HG03097 (cell line): ENCODE measurements around the gene GJD3.
"Not testable (repeated sequence)": the region's sequence is repeated elsewhere in the genome, so short reads cannot be mapped to it uniquely, and the experiment has no call there.

Source experiments
- ATAC-seq: cut with Tn5 transposase; IDR thresholded peaks from one replicate; pipeline ENCODE4 v1.9.1; 2021; ENCODE audit not compliant: unreplicated experiment, low FRiP score

Gene GJD3, protein sequence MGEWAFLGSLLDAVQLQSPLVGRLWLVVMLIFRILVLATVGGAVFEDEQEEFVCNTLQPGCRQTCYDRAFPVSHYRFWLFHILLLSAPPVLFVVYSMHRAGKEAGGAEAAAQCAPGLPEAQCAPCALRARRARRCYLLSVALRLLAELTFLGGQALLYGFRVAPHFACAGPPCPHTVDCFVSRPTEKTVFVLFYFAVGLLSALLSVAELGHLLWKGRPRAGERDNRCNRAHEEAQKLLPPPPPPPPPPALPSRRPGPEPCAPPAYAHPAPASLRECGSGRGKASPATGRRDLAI

DNA sequence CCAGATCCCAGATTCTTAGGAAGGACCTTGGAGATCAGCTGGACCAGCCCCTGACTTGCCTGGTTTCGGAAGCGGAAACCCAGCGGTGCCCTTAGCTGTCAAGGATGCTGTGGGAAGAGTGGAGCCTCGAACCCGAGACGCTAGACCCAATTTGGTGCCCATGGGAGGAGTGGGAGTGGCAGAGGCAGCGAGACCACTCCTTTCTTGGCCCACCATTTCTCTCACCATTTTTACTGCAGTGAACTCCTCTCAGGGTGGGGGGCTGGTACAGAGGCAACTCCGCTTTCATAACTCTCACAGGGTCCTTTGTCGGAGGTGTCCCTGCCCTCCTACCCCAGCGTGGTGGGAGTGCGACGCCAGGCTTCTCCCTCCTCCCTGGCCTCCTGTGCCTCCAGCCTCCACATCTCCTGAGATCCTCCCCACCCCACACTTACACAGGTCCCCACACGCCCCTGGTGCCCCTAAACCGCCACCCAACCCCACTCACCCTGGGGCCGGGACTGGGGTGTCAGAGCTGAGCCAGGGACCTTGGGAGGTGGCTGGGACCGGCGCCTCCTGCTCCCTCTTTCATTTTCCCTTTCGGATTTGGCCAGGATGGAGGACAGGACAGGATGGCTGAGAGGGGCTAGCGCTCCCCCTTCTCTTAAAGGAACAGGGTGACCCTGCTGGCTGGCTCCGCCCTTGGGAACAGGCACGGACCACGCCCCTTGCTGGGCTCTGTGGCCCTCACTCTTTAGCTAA lies at the start of gene GJD3:
TSS of gene GJD3 (minus strand) at position 617 of the 741 bp plus-strand sequence. CDS start 922 bp downstream, outside the sequence.
- no peak for ATAC-seq

DNA sequence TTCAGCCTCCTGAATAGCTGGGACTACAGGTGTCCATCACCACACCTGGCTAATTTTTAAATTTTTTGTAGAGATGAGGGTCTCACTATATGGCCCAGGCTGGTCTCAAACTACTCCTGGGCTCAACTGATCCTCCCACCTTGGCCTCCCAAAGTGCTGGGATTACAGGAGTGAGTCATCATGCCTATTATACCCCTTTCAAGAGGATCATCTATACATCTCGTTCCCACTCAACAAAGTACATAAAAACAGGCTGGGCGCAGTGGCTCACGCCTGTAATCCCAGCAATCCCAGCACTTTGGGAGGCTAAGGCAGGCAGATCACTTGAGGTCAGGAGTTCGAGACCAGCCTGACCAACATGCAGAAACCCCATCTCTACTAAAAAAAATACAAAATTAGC lies 49.8 kb upstream of the GJD3 start:
- not testable (repeated sequence) for ATAC-seq

DNA sequence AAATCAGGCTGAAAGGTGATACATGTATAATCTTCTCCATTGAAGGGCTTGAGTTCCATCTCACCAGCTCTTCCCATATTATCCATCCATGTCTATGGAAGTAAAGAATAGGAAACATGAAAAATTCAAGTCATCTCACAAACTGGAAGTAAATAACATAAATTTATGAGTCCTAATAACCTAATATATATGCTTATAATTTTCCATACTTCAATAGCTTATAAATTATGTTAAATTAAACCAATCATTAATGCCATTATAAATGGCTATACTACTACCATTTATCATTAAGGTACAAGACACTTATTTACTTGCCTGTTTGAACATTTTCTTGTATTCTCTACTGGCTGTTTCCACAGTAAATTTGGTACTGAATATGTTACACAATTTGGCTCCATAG lies 48.3 kb upstream of the GJD3 start:
- ATAC-seq, result no peak

DNA sequence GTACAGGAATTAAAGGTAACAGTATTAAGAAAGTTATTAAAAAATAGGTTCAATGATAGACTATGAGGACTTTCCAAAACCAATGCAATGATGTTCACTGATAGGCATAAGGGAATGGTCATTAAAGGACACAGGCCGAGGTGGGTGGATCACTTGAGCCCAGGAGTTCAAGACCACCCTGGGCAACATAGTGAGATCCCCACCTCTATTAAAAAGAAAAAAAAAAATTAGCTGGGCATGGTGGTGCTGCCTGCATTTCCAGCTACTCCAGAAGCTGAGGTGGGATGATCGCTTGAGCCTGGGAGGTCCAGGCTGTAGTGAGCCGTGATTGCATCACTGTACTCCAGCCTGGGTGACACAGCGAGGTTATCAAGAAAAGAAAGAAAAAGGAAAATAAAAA lies 47.3 kb upstream of the GJD3 start:
- no peak for ATAC-seq

DNA sequence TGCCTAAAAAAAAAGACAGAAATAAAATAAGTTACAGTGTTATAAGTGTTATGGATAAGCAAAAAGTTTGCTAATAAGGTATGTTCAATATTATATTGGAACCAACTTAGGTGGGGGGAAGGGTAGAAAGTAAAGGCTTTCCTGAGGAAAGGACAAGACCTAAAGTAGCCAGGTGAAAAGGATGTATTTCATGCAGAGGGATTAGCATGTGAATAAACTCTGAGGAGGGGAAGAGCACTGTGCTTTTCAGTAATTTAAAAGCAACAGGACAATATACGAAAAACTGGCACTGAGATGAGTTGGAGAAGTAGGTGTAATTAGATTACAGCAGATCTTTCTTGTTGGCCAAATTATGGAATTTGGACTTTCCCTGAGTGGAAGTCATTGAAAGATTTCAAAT lies 45.5 kb upstream of the GJD3 start:
- ATAC-seq, result no peak

DNA sequence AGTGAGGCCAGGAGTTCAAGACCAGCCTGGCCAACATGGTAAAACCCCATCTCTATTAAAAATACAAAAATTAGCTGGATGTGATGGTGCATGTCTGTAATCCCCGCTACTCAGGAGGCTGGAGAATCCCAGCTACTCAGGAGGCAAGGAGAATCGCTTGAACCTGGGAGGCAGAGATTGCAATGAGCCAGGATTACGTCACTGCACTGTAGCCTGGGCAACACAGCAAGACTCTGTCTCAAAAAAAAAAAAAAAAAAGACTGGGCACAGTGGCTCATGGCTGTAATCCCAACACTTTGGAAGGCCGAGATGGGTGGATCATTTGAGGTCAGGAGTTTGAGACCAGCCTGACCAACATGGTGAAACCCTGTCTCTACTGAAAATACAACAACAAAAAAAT lies 45.0 kb upstream of the GJD3 start:
- not testable (repeated sequence) for ATAC-seq

DNA sequence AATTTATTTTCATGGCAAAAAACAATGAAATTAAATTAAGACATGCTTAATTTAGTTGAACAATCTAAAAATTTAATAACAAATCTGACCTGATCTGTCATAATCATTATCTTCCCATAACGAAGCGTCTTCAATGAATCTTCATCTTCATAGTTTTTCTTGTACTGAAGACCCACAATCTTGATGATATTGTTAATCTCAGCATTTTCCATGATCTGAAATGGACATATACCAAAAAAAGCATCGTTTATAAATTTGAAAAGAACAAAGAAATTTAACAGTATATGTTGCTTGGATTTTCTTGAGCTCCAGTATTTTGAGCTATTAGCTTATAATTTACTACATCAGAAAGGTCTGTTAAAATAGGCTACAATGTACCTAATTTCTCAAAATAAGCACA lies 42.9 kb upstream of the GJD3 start:
- ATAC-seq, result no peak

DNA sequence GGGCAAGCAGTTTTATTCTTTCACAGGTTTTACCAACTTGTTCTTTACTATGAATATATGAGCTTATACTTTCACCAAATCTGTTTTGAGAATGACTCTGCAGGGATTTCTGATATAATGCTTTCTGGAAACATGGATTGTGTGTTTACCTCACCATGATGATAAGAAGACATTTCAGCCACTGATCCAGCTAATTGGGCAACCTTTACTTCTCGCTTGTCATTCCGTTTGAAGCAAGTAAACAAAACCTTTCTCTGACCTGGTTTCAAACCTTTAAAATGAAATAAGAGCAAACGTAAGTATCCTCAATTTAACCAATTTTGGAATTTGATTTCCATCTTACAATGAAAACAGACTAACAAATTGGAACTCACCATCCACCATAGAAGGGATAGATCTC lies 39.5 kb upstream of the GJD3 start:
- ATAC-seq, result no peak

DNA sequence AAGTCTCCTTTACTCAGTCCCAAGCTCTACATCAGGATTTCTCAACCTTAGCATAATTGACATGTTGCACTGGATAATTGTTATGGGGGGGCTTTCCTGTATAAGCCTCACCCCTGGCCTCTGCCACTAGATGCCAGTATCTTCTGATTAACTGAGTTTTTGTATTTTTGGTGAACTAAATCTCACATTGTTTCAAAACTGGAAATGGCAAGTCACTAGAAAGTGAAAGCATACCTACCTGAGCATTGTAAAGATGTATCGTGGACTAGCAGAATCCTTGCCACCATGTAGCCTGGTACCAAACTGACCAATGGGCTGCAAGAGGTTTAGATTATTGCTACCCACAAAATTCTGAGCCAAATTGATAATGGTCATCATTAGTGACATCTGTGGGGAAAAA lies 38.1 kb upstream of the GJD3 start:
- ATAC-seq, result no peak

DNA sequence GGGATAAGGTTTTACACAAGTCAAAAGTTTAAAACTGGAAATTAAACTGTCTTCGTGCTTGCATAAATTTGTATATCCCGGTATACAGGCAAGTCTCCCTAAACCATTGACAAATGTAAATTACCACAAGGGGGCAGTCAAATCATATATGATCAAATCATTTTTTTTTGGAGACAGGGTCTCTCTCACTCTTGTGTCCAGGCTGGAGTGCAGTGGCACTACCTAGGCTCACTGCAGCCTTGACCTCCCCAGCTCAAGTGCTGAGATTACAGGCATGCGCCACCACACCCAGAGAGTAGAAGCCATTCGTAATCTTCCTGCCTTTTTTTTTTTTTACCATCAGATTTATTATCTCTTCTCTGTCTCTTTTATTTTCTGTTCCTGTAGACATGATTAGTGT lies 34.6 kb upstream of the GJD3 start:
- ATAC-seq, result no peak

DNA sequence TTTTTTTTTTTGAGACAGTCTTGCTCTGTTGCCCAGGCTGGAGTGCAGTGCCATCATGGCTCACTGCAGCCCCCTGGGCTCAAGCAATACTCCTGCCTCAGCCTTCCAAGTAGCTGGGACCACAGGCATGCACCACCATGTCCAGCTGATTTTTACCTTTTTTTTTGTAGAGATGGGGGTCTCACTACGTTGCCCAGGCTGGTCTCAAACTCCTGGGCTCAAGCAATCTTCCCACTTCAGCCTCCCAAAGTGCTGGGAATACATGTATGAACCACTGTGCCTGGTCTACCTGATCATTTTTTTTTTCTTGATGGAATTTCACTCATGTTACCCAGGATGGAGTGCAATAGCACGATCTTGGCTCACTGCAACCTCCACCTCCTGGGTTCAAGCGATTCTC lies 22.0 kb upstream of the GJD3 start:
- not testable (repeated sequence) for ATAC-seq

DNA sequence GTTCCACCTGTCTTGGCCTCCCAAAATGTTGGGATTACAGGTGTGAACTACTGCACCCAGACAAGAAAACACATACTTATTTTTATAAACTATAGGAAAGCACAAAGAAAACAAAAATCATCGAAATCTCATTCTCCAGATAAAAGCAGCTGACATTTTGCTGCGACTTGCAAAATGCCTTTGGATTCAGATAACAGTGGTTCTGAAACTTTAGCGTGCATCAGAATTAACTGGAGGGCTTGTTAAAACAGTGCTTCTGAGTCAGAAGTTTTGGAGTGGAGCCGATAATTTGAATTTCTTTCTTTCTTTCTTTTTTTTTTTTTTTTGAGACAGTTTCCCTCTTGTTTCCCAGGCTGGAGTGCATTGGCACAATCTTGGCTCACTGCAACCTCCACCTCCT lies 17.7 kb upstream of the GJD3 start:
- ATAC-seq, result no peak

DNA sequence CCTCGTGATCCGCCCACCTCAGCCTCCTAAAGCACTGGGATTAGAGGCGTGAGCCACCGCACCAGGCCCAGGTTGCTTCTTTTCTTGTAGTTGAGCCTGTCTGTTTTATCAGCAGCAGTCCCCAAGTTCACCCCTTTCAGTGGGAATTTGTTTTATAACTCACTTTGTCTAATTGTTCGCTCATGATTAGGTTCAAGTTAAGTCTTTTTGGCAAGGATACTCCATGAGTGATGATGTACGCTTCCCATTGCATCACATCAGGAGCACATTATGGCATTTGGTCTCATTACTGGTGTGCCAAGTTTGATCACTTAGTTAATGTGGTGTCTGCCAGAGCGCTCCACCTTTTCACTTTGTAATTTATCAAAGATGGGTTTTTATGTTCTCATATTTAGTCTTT lies 14.4 kb upstream of the GJD3 start:
- ATAC-seq, result no peak

DNA sequence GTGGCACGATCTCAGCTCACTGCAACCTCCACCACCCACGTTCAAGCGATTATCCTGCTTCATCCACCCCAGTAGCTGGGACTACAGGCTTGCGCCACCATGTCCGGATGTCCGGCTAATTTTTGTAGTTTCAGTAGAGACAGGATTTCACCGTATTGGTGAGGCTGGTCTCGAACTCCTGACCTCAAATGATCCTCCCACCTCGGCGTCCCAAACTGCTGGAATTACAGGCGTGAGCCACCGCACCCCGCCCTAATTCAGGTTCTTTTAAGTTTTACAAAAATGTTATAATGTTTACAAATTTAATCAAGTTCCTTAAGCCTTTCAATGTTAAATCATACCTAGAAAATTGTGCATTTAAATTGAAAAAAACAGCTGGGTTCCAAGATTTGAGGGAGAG lies 13.3 kb upstream of the GJD3 start:
- no peak for ATAC-seq

DNA sequence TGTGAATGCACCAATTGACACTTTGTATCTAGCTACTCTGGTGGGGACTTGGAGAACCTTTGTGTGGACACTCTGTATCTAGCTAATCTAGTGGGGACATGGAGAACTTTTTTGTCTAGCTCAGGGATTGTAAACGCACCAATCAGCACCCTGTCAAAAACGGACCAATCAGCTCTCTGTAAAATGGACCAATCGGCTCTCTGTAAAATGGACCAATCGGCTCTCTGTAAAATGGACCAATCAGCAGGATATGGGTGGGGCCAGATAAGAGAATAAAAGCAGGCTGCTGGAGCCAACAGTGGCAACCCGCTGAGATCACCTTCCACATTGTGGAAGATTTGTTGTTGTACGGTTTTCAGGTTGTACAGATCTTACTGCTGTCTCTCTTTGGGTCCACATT lies 12.0 kb upstream of the GJD3 start:
- not testable (repeated sequence) for ATAC-seq

DNA sequence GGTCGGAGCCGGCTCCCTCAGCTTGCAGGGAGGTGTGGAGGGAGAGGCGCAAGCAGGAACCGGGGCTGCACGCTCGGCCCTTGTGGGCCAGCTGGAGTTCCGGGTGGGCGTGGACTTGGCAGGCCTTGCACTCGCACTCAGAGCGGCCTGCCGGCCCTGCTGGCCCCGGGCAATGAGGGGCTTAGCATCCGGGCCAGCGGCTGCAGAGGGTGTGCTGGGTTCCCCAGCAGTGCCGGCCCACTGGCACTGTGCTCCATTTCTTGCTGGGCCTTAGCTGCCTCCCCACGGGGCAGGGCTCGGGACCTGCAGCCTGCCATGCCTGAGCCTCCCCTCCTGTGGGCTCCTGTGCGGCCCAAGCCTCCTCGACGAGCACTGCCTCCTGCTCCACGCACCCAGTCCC lies 11.2 kb upstream of the GJD3 start:
- not testable (repeated sequence) for ATAC-seq

DNA sequence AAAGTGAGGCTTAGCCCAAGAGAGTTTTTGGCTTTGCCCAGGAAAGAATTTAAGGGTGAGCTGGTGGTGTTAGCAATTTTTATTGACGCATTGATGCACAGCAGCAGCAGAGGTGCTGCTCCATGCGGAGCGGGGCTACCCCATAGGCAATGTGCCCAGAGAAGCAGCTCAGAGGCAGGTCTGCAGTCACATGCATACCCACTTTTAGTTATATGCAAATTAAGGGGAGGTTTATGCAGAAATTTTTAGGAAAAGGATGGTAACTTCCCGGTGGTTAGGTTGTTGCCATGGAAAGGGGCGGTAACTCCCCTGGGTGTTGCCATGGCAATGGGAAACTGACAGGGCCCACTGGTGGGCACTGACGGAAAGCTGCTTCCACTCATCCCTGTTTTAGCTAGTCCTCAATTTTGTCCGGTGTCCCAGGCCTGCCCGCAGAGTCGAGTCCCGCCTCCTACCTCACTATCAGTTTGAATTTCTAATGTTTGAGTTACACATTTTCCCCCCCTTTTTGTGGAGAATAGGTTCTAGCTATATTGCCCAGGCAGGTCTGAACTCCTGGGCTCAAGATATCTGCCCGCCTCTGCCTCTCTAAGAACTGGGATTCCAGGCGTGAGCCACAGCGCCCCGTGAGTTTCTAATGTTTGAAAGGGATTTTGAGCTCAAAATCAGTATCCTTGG lies 10.4 kb upstream of the GJD3 start:
- ATAC-seq, result no peak

DNA sequence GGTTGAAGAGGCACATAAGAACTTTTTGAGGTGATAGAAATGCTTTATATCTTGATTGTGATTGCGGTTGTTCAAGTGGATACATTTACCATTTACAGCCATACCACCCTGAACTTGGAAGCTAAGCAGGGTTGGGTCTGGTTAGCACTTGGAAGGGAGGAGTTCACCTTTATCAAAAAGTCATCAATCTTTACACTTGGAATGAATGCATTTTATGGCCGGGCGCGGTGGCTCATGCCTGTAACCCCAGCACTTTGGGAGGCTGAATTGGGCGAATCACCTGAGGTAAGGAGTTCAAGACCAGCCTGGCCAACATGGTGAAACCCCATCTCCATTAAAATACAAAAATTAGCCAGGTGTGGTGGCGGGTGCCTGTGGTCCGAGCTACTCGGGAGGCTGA lies 9.5 kb upstream of the GJD3 start:
- ATAC-seq, result no peak

DNA sequence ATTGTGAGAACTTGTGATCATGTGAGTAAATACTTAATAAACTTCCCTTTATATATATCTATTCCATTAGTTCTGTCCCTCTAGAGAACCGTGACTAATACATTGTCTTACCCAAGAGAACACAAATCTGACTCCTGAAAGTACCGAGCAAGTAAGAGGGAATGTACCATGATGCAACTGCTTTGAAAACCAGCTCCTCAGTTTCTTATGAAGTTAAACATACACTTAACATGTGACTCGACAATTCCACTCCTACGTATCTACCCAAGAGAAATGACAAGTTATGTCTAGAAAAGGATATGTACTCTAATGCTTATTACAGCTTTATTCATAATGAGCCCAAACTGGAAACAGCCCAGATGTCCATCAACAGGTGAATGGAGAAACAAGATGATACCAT lies 8.8 kb upstream of the GJD3 start:
- no peak for ATAC-seq

DNA sequence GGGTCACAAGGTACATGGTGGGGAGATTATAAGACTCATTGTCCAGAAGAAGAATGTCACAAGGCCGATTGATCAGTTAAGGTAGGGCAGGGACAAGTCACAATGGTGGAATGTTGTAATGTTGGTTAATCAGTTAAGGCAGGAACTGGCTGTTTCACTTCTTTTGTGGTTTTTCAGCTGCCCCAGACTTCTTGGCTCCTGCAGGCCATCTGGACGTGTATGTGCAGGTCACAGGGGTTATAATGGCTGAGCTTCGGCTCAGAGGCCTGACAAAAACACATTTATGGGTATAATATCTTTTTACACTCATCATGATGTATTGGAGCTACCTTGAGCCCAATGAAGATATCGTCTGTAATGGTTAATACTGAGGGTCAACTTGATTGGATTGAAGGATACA lies 8.1 kb upstream of the GJD3 start:
- not testable (repeated sequence) for ATAC-seq

DNA sequence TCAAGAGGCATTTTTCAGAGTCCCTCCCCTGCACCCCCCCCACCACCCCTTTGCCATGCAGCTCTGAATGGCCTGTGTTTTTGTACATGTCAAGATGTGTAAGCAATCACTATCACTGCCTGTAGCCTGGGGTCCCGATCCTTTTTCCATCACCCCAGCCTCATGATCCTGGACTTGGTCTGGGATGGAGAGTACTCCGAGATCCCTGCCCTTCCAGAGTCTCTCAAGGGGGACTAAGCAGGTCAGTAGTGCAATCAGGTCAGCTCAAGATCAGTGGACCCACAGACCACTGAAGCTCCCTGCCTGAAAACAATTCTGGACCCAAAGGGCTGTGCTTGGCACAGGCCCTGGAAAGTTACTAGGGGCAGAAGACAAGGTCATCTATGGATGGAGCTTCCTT lies 7.5 kb upstream of the GJD3 start:
- ATAC-seq, result no peak
